ENCODE results near the gene NSL1. TPM values are rescaled to one million over a fixed set of nuclear protein-coding genes. Genes with fewer than 3 reads are reported as not detected.
A peak's percentile ranks its signal among the peaks of the same experiment; 100 is the strongest.

Gene NSL1
- total RNA-seq, 1 experiment from 2014 or later = 42.5 TPM

GRCh38 chr1:212760126-212760823 lies 31.3 kb downstream of the NSL1 start:
- in situ Hi-C loops (cut with HindIII; ENCODE audit: low pct_unique_long_range_greater_than_20kb, low sequenced_read_pairs) = no loop called here
- peak; percentile 66 for DNase-seq (ENCODE audit: low read depth, low spot score)

- DNase-seq (ENCODE audit: low read depth, low spot score) = no peak
- in situ Hi-C loops (cut with HindIII; ENCODE audit: low pct_unique_long_range_greater_than_20kb, low sequenced_read_pairs) = no loop called here
Measured at GRCh38 chr1:212759683-212760082, 31.9 kb downstream of the NSL1 start.

GRCh38 chr1:212754680-212755079 lies 36.9 kb downstream of the NSL1 start:
- DNase-seq (ENCODE audit: low read depth, low spot score) = peak; percentile 19
- in situ Hi-C loops (cut with HindIII; ENCODE audit: low pct_unique_long_range_greater_than_20kb, low sequenced_read_pairs) = no loop called here

DNA sequence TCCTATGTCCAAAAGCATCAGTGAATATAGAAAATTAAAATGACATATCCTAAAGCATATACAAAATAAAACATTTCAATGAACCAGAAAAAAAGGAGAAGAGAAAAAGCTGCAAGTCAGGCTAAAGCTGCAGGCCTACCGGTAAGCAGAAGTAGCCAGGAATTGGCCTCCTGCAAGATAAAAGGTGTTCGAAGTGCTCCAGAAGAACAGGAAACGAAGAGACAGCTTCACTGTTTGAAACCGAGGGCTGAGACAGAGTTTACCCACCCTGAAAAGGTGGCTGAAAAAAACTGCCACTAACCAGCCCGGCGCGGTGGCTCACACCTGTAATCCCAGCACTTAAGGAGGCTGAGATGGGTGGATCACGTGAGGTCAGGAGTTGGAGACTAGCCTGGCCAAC lies 37.4 kb downstream of the NSL1 start:
- DNase-seq (ENCODE audit: low read depth, low spot score) = no peak
- in situ Hi-C loops (cut with HindIII; ENCODE audit: low pct_unique_long_range_greater_than_20kb, low sequenced_read_pairs) = no loop called here

GRCh38 chr1:212753749-212754148 lies 37.8 kb downstream of the NSL1 start:
- in situ Hi-C loops (cut with HindIII; ENCODE audit: low pct_unique_long_range_greater_than_20kb, low sequenced_read_pairs) = no loop called here
- no peak for DNase-seq (ENCODE audit: low read depth, low spot score)

DNA sequence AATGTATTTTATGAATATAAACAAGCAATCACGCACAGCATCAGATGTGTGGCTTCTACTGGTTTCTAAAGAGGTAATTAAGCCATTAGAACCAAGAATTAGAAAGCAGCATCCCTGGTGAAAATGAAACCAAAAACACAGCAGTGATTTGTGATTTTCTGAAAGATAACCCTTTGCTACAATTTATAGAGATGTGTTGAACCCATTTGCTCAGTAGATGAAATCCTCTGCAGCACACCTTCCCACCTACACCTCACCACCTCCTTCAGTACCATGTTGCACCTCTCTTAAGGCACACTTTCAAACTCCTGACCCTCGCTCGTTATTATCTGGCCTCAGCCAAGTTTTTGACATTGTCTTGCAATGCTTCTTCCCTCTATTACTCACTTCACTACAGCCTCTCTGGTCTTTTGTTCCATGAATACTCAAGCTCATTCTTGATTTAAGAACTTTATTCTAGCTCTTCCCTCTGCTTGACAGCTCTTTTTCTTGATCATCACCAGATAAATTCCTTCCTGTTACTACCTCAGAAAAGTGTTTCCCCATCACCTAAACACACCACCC lies 38.6 kb downstream of the NSL1 start:
- in situ Hi-C loops (cut with HindIII; ENCODE audit: low pct_unique_long_range_greater_than_20kb, low sequenced_read_pairs) = no loop called here
- DNase-seq (ENCODE audit: low read depth, low spot score) = no peak

GRCh38 chr1:212752252-212752933 lies 39.2 kb downstream of the NSL1 start:
- no peak for DNase-seq (ENCODE audit: low read depth, low spot score)
- in situ Hi-C loops (cut with HindIII; ENCODE audit: low pct_unique_long_range_greater_than_20kb, low sequenced_read_pairs) = no loop called here

GRCh38 chr1:212749821-212750535 lies 41.6 kb downstream of the NSL1 start:
- DNase-seq (ENCODE audit: low read depth, low spot score) = peak; percentile 85
- in situ Hi-C loops (cut with HindIII; ENCODE audit: low pct_unique_long_range_greater_than_20kb, low sequenced_read_pairs) = no loop called here

DNA sequence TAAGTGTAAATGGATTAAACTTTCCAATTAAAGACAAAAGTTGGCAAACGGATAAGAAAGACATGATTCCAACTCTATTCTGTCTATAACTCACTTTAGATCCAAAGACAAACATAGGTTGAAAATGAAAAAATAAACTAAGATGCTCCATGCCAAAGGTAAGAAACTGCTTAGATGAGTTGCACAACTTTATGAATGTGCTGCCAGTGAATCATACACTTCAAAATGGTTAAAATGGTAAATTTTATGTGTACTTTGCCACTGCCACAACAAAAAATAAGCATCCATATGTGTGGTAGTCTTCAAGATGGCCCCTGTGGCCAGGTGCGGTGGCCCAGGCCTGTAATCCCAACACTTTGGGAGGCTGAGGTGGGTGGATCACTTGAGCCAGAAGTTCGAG lies 45.0 kb downstream of the NSL1 start:
- in situ Hi-C loops (cut with HindIII; ENCODE audit: low pct_unique_long_range_greater_than_20kb, low sequenced_read_pairs) = no loop called here
- DNase-seq (ENCODE audit: low read depth, low spot score) = no peak

- in situ Hi-C loops (cut with HindIII; ENCODE audit: low pct_unique_long_range_greater_than_20kb, low sequenced_read_pairs) = no loop called here
- DNase-seq (ENCODE audit: low read depth, low spot score) = no peak
Measured at GRCh38 chr1:212745303-212745702, 46.3 kb downstream of the NSL1 start.

GRCh38 chr1:212743901-212744475 lies 47.6 kb downstream of the NSL1 start:
- in situ Hi-C loops (cut with HindIII; ENCODE audit: low pct_unique_long_range_greater_than_20kb, low sequenced_read_pairs) = no loop called here

GRCh38 chr1:212738330-212738729 lies 53.2 kb downstream of the NSL1 start:
- no peak for DNase-seq (ENCODE audit: low read depth, low spot score)
- in situ Hi-C loops (cut with HindIII; ENCODE audit: low pct_unique_long_range_greater_than_20kb, low sequenced_read_pairs) = no loop called here

More at GRCh38 chr1:212743901-212744475, 47.6 kb downstream of the NSL1 start:
- no peak for DNase-seq (ENCODE audit: low read depth, low spot score)

DNA sequence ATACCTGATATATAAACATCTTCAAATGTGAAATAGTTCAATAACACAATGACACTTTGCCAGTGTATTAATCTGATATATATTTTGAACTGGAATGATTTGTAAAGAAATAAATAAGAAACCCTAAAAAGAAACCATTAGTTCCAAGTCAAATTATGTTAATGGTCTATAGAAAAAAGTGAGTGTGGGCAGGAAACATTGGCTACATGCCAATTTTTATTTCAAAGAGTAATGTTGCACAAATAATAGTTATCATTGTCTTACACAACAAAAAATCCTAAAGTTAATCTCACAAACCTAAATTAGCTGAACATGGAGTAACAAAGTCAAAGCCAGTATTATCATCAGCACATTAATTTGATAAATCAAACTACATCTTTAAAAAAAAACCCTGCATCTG lies 54.0 kb downstream of the NSL1 start:
- in situ Hi-C loops (cut with HindIII; ENCODE audit: low pct_unique_long_range_greater_than_20kb, low sequenced_read_pairs) = no loop called here
- DNase-seq (ENCODE audit: low read depth, low spot score) = no peak

- in situ Hi-C loops (cut with HindIII; ENCODE audit: low pct_unique_long_range_greater_than_20kb, low sequenced_read_pairs) = no loop called here
- no peak for DNase-seq (ENCODE audit: low read depth, low spot score)
Measured at GRCh38 chr1:212733109-212733508, 58.5 kb downstream of the NSL1 start.

DNA sequence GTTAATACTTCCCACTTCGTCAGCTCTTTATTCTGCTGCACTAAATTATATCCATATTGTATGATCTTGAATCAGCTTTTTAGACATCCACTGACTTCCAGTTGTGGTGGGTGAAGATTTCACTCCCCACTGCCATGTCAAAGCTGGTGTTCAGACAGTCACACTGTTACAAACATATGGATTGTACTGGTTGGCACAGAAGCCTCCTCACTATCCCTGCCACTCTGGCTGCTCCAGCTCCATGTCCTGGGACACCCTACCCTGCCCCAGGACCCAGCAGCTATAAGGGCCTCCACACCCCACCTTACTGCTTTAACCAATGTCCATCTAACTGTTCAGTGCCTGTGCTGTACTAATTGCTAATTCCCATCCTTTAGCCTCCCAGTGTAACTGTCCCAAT lies 59.9 kb downstream of the NSL1 start:
- no peak for DNase-seq (ENCODE audit: low read depth, low spot score)
- in situ Hi-C loops (cut with HindIII; ENCODE audit: low pct_unique_long_range_greater_than_20kb, low sequenced_read_pairs) = no loop called here

GRCh38 chr1:212728606-212729005 lies 63.0 kb downstream of the NSL1 start:
- DNase-seq (ENCODE audit: low read depth, low spot score) = no peak
- in situ Hi-C loops (cut with HindIII; ENCODE audit: low pct_unique_long_range_greater_than_20kb, low sequenced_read_pairs) = no loop called here

- no peak for DNase-seq (ENCODE audit: low read depth, low spot score)
- in situ Hi-C loops (cut with HindIII; ENCODE audit: low pct_unique_long_range_greater_than_20kb, low sequenced_read_pairs) = no loop called here
Measured at GRCh38 chr1:212727386-212728181, 64.0 kb downstream of the NSL1 start.

All from SK-MEL-5 (cell line).